NCI-H1694 (cell line): ENCODE results near the gene TDO2.
"Not testable (repeated sequence)": the region's sequence is repeated elsewhere in the genome, so short reads cannot be mapped to it uniquely, and the experiment has no call there.

Experiments used
- DNase-seq: peaks from one replicate; lab custom pipeline; 2025; lab: John Stamatoyannopoulos, UW

TDO2 gene

DNA sequence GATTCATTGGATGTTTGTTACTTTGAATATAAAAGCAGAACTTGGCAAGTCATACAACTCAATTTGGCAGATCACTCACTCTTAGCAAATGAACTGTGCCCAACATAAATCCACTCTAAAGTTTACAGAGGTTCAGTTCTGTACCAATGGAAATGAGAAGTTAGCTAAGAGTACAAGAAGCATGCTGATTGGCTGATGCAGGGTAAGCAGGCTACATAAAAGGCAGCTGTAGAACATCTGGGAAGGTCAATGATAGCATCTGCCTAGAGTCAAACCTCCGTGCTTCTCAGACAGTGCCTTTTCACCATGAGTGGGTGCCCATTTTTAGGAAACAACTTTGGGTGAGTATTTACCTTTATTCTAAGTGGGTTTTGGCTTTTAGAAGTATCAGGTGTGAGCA lies at the start of gene TDO2:
Gene TDO2, plus strand, starts transcription at position 244 of the 400 bp plus-strand sequence. Its CDS starts 63 bp downstream, at position 307.
- no peak for DNase-seq

DNA sequence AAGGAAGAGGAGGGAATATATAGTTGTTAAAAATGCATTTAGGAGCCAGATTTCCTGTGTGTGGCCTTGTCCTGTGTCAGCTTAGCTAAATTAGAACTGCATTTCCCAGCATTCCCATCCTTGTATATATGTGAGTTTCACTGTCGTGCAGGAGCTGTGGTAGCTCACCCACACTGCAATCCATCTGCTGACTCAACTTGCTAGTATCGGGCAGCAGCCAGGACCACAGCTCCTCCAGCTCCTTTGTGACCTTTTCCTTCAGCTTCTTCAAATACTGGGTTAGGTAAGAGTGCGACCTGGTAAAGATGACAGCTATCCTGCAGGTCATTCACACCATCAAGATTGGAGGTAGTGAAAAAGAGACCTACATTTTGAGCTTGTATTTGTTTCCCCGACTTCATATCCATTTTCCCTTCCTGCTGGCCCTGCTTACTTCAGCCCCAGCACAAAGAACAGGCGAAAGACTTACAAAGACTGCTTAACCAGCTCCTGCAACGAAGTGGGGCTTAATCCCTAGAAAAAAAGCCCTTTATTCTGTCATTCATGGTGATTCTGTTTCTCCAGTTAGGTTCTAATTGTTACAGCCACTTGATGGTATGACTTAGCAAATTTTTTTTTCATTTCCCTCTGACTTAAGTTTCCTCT lies 48.8 kb upstream of the TDO2 start:
- DNase-seq = no peak

DNA sequence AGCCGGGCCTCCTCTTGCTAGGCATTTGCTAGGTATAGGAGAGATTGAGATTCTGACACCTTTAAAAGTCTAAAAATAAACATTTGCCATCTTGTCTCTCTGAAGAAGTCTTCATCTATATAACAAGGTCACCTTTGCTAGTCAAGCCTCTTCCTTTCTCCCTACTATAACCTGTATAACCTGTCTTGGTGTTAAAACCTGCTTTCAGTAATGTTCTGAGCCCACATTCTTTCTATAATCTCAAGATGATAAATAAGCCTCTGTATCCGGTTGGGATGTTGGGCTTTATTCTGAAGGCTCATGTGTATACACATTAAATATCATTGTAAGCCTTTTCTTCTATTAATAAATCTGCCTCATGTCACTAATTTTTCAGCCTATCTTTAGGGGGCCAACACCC lies 47.6 kb upstream of the TDO2 start:
- DNase-seq = no peak

DNA sequence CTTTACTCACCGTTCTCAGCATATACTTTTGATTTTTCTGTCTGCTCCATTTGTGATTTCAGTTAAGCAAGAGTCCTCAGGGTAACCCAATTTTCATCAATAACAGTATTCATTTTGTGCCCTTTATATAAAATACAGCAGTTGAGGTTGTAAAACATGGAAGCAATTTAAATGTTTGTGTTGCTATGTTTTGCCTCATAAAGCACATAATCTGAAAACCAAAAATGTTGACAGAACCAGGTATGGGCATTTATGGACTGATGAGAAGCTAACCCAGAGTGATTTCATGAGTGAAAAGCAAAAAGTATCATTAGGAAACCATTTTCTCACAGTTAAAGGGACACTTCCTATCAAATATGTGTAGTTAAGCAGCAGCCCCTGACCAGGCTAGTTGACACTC lies 37.3 kb upstream of the TDO2 start, which contains the start of gene ASIC5:
Gene ASIC5, minus strand, starts transcription at position 101 of the 400 bp plus-strand sequence. Its CDS starts 51 bp downstream, at position 50.
- no peak for DNase-seq

DNA sequence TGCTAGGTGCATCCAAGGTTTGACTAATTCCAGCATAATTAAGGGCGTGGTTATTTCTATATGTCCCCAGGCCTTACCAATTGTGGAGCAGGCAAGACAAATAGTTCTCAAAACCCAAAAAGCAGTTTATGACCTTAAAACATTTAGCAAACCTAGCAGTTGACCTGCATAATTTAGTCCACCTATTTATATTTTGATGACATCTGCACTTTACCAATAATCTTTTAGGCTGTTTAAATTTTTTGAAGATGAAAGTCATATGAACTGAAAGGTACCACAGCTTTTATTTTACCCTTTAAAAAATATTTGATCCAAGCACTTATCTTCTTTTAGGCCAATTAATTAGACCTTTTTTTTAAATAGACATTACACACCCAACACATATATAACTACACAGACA lies 27.6 kb upstream of the TDO2 start:
- no peak for DNase-seq

DNA sequence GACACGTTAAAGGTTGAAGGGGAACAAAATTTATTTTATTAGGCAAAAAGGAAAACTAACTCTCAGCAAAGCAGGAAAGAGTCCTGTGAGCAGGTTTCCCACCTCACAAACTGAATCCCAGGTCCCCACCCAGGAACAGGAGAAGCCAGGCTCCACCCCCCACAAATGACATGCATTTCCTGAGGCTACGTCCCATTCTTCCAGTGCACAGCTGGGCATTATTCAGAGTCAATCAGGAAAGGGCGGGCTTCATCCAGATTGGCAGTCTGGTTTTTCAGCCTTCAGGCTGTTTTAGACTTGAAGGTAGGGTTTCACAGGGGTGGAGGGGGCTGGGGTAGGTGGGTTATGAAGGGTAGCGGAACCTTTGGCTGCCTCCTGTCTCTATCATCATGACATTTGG lies 25.5 kb upstream of the TDO2 start:
- no peak for DNase-seq

DNA sequence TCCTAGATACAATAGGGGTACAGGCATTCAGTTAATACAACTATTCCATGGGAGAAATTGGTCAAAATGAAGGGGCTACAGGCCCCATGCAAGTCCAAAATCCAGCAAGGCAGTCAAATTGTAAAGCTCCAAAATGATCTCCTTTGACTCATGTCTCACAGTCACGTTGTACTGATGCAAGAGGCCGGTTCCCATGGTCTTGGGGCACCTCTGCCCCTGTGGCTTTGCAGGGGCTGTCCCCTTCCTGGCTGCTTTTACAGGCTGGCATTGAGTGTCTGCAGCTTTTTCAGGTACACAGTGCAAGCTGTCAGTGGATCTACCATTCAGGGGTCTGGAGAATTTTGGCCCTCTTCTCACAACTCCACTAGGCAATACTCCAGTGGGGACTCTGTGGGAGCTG lies 24.9 kb upstream of the TDO2 start:
- DNase-seq = no peak

DNA sequence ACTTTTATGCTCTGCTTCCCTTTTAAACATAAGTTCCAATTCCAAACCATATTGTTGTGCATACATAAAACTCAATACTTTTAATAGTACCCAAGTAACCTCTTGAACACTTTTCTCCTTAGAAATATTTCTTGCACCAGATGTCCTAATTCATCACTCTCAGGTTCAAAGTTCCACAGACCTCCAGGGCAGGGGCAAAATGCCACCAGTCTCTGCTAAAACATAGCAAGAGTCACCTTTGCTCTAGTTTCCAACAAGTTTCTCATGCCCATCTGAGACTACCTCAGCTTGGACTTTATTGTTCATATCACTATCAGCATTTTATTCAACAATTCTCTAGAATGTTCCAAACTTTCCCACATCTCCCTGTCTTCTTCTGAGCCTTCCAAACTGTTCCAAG lies 23.7 kb upstream of the TDO2 start:
- DNase-seq = no peak

DNA sequence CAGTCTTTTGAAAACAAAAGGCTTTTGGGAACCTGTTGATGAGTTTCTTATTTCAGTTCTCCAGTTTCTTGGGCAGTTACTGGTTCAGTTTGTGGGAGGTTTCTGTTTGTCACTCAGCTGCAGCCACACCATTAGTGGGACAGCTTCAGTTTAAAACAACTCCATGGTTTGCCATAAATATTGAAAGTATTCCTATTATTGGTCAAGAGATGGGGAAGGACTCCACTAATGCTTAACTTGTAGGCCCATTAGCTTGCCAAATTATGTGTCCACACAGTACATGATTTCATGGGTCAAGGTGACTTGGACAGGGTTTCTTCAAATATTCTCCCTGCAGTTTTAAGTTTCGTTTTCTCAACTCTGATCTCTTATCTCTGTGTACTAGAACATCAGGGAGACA lies 21.9 kb upstream of the TDO2 start:
- DNase-seq = no peak

DNA sequence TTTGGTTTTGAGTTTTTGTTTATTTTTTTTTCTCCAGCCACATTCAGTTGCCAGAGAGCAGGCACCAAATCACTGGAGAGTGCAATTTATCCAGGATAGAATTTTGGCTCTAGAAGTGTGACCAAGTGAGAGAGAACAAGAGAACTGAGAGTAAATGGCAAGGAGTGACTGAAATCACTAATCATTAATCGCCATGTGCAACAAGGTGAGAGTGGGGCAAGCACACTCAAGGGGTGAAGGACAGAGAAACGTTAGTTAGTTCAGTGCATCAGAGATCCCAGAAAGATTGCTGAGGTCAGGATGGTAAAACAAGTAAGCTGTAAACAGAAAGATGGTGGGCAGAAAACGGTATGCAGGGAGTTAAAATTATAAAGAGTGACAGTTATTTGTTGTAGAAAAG lies 19.6 kb upstream of the TDO2 start:
- DNase-seq = no peak

DNA sequence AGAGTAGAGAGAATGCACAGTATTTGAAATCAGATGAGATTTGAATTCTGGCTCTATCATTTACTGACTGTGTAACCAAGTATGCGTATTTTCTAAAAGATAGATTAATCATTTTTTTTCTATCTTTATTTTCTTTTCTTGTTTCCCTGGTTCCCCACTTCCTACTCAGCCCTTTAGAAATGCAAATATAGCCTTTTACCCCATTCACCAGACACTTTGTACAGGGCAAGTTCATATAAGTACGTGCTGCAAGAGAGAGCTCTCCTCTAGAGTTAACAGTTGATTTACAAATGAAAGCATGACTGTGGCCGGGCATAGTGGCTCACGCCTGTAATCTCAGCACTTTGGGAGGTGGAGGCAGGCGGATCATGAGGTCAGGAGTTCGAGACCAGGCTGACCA lies 17.8 kb upstream of the TDO2 start:
- no peak for DNase-seq

DNA sequence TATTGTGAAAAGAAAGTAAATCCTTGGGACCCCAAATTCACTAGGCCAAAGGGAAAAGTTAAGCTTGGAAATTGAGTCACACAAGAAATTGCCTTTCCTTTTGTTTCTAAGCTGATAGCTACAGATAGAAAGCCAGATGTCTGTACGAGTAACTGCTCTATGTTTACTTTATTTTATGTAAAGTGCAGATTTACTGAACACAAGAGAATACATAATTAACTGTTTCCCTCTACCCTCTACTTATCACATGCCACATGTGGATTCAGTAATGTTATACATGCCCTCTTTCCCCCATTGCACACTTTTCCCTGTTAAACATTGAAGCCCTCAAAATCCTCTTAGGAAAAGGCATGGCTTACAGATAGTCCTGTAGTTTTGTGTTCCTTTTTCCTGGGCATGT lies 16.5 kb upstream of the TDO2 start:
- DNase-seq = no peak

DNA sequence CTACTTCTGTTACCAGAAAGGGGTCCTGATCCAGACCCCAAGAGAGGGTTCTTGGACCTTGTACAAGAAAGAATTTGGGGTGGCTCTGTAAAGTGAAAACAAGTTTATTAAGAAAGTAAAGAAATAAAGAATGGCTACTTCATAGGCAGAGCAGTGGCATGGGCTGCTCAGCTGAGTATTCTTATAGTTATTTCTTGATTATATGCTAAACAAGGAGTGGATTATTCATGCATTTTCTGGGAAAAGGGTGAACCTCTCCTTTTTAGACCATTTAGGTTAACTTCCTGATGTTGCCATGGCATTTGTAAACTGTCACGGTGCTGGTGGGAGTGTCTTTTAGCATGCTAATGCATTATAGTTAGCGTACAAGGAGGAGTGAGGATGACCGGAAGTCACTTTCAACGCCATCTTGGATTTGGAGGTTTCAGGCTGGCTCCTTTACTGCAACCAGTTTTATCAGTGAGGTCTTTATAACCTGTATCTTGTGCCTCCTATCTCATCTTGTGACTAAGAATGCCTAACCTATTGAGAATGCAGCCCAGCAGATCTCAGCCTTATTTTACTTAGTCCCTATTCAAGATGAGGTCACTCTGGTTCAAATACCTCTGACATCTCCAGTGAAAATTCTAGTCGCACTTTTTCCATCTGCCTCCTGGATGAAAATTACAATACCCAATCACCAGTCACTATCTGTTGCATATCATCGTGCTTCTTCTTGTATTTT lies 15.5 kb upstream of the TDO2 start:
- DNase-seq = no peak

DNA sequence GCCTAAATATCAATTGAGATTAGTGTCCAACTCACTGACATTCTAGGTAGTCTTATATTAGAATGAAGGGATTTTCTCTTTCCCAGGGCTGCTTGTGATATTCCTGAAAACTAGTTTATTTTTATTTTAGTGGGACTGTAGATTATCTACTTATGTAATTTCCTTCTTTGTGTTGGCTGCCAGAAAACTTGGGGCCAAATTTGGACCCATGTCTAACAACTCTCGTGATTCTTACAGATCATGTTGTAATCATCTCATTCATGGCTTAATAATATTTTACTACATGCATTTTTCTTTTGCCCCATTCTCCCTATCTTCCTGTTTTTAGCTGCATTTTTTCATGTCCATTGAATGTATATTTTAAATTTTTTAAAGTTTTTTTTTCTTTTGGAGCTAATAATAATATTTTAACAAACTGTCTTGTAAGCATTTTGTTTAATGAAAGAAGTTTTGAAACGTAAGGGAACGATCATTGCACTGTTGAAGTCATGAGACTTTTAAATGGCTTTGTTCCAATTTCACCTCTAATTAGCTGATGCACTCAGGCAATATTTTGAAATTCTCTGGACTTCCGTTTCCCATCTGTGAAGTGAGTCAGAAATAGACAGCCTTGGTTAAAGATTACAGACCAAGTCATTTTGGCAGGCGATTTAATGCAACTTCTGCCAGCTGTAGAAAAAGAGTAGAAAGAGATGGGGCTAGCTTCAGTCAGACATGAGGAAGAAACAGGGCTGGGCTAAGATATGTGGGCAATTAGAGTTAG lies 14.3 kb upstream of the TDO2 start:
- DNase-seq = no peak

DNA sequence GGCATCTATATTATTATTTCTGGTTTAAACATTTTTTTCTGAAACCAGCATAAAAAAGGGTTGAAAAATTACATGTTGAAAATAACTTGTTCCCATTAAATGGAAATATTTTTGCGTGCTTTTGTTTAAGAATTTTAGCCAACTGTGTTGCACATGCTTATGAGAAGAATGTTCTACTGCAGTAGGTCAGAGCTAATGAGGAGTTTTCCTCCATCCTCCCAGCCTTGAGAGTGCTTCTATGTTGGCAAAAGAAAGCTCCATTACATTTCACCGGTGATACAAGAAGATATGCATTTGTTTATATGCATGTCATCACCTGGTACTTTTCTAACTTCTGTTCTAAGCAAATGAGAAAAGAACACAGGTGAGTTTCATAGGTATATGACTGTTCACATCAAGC lies 13.6 kb upstream of the TDO2 start:
- no peak for DNase-seq

DNA sequence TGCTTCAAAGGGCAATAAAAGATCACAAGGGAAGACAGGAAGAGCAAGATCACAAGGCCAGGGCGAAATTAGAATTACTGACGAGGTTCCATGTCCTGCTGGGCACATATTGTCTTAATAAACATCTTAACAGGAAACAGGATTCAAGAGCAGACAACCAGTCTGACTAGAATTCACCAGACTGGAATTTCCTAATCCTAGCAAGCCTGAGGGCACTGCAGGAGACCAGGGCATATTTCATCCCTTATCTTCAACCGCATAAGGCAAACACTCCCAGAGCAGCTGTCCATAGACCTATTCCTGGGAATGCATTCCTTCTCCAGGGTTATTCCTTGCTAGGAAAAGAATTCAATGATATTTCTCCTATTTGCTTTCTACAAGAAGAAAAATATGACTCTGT lies 12.4 kb upstream of the TDO2 start:
- DNase-seq = no peak

DNA sequence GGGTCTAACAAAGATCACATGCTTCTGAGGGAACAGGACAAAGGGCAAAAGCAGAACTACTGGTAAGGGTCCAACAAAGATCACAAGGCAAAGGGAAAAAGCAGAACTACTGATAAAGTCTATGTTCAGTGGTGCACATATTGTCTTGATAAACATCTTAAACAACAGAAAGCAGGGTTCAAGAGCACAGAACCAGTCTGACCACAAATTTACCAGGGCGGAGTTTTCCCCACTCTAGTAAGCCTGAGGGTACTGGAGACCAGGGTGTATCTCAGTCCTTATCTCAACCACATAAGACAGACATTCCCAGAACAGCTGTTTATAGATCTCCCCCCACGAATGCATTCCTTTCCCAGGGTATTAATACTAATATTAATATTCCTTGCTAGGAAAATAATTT lies 5.1 kb upstream of the TDO2 start:
- not testable (repeated sequence) for DNase-seq

DNA sequence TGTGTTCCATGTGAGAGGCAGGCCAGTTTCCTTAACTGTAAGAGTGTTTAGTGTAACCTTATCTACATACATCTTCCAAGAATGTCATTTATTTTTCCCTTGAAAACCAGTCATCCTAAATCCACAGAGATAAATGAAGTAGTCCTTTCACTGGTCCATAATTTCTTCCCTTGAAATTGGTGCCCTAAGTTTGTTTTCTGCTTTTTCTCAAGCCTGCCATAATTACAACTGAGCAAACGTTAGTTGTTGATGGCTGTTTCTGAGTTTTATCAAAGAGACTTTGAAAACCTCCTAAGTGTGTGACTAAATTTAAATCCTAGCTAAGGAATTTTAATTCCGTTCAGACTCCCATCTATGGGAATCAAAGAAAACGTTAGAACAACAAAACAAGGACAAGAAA lies 3.6 kb upstream of the TDO2 start:
- DNase-seq = no peak

DNA sequence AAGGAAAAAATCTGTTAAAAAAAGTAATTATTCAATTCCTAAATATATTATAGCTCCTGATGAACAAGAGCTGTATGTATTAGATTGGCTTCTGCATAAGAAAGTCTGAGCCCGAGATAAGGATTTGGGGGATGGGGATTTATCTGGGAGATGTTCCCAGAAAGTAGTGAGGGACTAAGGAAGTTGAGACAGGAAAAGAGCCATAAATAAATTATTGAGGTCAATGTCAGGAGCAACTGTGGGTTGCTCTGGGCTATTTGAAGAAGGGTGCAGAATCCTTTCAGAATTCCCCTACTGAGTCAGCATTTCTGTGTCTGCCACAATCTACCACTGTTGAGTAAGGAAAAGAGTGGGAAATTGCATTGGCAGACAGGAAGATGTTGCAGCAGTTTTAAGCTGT lies 3.1 kb upstream of the TDO2 start:
- DNase-seq = no peak

DNA sequence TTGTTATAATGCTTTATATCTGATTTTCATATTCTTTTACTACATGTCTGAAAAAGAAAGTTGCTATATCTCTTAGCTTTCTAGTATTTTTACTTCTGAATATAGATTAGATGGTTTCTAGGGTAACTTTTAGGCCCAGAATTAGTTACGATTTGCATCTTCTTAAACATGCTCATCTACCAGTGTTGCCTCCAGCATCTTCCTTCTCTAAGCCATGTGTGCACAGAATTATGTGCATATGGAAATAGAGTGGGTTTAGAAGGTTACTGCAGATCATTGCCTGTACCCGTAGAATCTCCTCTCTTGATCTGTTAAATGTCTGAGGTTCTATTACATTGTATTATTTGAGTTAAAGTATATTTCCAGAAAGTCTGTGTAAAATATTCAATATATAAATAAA lies 2.5 kb upstream of the TDO2 start:
- no peak for DNase-seq

DNA sequence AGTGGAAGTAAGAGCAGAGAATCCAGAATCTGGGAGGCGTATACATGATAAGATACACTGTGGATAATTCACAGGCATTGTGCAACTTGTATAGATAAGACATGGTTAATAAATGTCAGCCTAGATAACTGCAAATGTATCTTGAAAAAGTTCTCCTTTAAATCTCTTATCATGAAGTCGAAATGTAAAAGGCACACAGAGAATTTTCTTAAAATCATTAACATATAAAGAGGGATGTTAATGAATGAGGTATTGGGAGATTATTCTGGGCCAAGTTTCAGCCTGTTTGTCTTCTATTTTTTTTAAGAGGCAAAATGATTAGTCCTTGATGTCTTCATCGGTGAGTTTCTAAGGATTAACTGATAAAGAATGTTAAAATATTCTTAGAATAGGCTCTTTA lies 835 bp downstream of the TDO2 start:
- no peak for DNase-seq

DNA sequence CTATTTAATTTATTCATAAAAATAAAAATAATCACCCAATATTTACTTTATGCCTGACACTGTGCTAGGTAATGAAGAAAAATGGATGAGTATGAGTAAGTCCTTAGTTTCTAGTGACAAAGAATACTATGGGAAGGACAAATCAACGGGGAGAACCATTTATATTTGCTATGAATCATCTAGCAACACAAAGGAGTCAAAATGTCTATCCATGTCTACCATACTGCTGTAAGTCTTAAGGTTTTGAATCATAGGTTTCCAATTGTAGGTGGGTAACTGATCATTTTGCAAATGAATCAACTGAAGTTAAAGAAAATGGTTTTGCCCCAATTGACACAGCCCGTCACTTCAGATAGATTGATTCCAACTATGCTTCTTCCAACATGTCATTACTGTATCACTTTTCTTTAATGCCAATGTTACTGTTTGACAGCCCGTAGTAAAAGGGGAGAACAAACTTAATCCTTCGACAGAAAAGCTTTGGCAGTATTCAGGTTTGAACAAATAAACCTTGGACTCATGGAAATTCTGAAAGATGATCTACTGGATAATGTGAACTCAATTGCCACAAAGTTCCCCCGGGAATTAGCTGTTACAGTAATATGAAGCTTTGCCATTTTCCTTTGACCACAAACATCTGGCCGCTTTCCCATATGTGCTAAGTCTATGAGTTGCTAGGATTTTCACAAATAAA lies 3.2 kb downstream of the TDO2 start:
- no peak for DNase-seq

DNA sequence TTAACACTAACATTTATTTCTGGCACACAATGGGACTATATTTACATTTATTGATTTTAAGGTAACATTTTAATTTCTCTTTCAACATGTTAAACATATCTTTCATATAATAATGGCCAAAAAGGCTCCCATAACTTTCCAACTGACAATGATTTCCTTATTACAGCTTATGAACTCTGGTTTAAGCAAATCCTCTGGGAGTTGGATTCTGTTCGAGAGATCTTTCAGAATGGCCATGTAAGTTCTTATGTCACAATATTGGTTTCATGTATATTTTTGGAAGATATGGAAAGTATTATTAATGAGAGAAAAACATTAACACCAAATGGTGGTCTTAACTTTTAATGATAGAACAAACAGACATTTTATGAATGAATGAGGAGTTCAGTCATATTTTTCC lies 4.1 kb downstream of the TDO2 start:
- no peak for DNase-seq
